Cardiac muscle cell (in vitro differentiated cells and primary cell): ENCODE measurements around the gene TUBB2A. TPM values are rescaled to one million over a fixed set of nuclear protein-coding genes. Genes with fewer than 3 reads are reported as not detected.
"Not testable (repeated sequence)": the region's sequence is repeated elsewhere in the genome, so short reads cannot be mapped to it uniquely, and the experiment has no call there.

Source experiments
- DNase-seq, 2 donors: peaks; one replicate each; pipeline versions ENCODE4 v3.0.0 to v3.0.0-alpha.2; 2010 to 2017; ENCODE audit warnings: low read depth in 1 of 2, low spot score in 1 of 2
- H3K27ac ChIP-seq: fragments of 200-600 bp; sonication (generic); 2 replicates; pipeline ENCODE4 v1.5.1; 2016
- H3K27me3 ChIP-seq: fragments of 200-600 bp; sonication (generic); 2 replicates; pipeline ENCODE4 v1.6.0; 2016; ENCODE audit warnings: control low read depth
- H3K36me3 ChIP-seq: fragments of 200-600 bp; sonication (generic); 2 replicates; pipeline ENCODE4 v1.5.1; 2016; ENCODE audit warnings: control low read depth
- H3K4me1 ChIP-seq: fragments of 200-600 bp; sonication (generic); 2 replicates; pipeline ENCODE4 v1.8.1; 2017; ENCODE audit warnings: low read depth, mild to moderate bottlenecking, mixed run types
- H3K4me3 ChIP-seq: fragments of 200-600 bp; sonication (generic); 2 replicates; pipeline ENCODE4 v1.5.1; 2016; ENCODE audit warnings: mild to moderate bottlenecking
- H3K9me3 ChIP-seq: fragments of 200-600 bp; sonication (generic); 2 replicates; pipeline ENCODE4 v1.5.1; 2017; ENCODE audit warnings: low read depth, mild to moderate bottlenecking, control low read depth
- polyA plus RNA-seq: library from polyadenylated mRNA; unstranded; fragments of >200 nt; fragmentation: Nextera tagmentation; extraction: Ambion mirVana; gene quantifications from 2 replicates; pipeline ENCODE4 v1.2.1, GENCODE V29; 2016
- total RNA-seq: library from RNA; depleted of rRNA; stranded (reverse); fragments of >200 nt; gene quantifications from 2 replicates; pipeline ENCODE4 v1.2.3, GENCODE V29; 2016
- TF ChIP-seq, protein P1 (sequence below): IDR thresholded peaks from 2 replicates; pipeline ENCODE4 v1.5.1; 2012; ENCODE audit warnings: low read depth, mild to moderate bottlenecking, low read length

TUBB2A gene
- total and polyA plus RNA-seq, 2 experiments from 2014 or later = 46.3 to 110 TPM

DNA sequence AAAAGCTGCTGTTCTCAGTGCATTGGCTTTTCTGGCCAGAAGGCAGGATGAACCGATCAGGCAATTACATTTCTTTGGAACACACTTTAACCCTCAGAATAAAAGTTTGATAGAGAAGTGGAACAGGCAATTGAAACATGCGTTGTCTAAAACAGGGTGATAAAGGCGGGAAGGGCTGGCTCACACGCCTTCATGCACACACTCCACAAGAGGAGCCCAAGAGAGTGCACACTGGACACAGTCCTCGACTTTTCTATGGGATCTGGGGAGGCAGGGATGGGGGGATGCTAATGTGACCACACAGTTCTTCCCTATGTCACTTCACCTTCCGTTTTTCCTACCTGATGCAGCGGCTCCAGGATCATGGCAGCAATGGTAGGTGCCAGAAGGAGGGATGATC lies 30.9 kb upstream of the TUBB2A start:
- DNase-seq = no peak
- no peaks in the 10 kb centered on the region for H3K27me3 ChIP-seq
- H3K27ac ChIP-seq = no peak overlapping the region
- H3K4me3 ChIP-seq = no peak overlapping the region
- no peaks in the 10 kb centered on the region for H3K9me3 ChIP-seq
- H3K4me1 ChIP-seq = no peaks in the 10 kb centered on the region
- no peaks in the 10 kb centered on the region for H3K36me3 ChIP-seq
- TF ChIP-seq, protein P1, sequence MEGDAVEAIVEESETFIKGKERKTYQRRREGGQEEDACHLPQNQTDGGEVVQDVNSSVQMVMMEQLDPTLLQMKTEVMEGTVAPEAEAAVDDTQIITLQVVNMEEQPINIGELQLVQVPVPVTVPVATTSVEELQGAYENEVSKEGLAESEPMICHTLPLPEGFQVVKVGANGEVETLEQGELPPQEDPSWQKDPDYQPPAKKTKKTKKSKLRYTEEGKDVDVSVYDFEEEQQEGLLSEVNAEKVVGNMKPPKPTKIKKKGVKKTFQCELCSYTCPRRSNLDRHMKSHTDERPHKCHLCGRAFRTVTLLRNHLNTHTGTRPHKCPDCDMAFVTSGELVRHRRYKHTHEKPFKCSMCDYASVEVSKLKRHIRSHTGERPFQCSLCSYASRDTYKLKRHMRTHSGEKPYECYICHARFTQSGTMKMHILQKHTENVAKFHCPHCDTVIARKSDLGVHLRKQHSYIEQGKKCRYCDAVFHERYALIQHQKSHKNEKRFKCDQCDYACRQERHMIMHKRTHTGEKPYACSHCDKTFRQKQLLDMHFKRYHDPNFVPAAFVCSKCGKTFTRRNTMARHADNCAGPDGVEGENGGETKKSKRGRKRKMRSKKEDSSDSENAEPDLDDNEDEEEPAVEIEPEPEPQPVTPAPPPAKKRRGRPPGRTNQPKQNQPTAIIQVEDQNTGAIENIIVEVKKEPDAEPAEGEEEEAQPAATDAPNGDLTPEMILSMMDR = no peak

DNA sequence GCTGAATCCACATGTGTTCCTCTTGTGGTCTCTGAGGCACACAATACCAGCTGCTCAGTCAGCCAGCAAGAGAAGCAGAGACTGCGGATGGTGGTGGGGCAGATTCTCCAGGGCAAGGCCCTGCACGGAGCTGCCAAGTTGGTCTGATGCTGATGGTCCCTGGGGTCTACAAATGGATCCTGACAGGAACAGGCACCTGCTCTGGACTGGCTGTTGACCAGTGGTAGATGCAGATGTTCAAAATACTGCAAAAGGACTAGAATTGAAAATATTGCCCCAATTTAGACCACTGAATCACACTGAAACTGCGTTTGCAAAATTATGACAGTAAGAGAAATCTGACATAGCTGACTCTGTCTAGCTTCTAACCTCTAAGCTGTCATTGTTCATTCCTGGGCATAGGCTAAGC lies 29.6 kb upstream of the TUBB2A start:
- TF ChIP-seq, protein P1 = no peak
- no peak overlapping the region for H3K4me3 ChIP-seq
- H3K36me3 ChIP-seq = no peaks in the 10 kb centered on the region
- no peaks in the 10 kb centered on the region for H3K9me3 ChIP-seq
- H3K27ac ChIP-seq = no peak overlapping the region
- no peaks in the 10 kb centered on the region for H3K4me1 ChIP-seq
- H3K27me3 ChIP-seq = no peaks in the 10 kb centered on the region
- no peak for DNase-seq

DNA sequence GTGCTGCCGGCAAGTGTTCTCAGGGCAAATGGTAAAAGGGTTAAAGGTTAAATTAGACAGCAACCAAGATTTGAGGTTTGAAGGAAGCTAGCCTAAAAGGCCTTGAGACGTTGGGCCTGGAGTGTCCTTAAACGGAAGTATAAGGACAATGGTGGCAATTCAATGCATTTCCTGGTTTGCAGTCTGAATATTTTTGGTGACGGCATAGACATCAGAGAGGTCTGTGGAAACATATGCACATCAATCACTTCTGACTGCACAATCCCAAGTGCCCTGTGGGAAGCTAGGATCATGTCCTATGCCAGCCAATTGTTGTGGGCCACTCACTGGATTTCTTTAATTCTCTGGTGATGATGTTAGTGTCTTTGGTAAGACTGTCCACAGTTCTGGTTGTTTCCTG lies 25.7 kb upstream of the TUBB2A start:
- TF ChIP-seq, protein P1 = no peak
- no peaks in the 10 kb centered on the region for H3K4me1 ChIP-seq
- H3K27ac ChIP-seq = no peak overlapping the region
- H3K9me3 ChIP-seq = no peaks in the 10 kb centered on the region
- no peak for DNase-seq
- H3K36me3 ChIP-seq = no peaks in the 10 kb centered on the region
- no peaks in the 10 kb centered on the region for H3K27me3 ChIP-seq
- H3K4me3 ChIP-seq = no peak overlapping the region

DNA sequence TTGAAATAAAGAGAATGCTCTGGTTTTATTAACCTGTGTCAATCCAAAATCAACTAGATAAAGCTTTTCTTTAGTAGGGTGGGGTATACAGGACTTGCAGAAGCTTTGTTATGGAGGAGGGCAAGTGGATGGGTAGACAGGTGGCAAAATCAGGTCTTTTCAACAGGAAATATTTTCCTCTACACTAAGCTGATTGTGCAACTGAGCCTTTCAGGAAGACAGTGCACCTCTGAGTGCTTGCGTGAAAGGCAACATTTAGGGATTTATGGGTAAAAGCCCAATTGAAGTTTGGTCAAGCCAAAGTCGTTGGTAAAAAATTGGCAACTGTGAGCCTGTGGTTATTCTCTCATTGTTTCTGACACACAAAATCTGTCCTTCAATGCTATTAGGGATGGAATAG lies 23.8 kb upstream of the TUBB2A start:
- Histone ChIP-seq H3K36me3 (no peaks in the 10 kb centered on the region), H3K4me1 (no peaks in the 10 kb centered on the region), H3K4me3 (no peak overlapping the region), H3K9me3 (no peaks in the 10 kb centered on the region), H3K27ac (no peak overlapping the region), H3K27me3 (no peaks in the 10 kb centered on the region)
- DNase-seq = no peak
- TF ChIP-seq, protein P1 = no peak

DNA sequence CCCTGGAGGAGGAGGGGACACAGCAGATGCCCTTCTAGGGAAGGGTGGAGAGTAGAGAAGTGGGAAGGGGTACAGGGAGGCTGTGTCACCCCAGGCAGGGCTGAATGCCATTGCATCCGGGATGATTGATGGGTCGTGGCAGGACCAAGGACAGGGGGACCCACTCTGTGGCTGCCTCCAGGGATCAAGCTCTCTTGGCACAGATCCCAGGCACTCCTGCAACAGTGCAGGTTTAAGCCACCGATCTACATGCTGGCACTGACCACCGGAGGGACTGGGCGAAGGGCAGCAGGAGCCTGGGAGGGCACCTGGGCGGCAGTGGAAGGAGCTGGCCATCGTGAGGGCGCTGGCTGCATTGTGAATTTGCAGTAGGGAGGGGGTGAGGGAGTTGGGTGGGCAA lies 22.6 kb upstream of the TUBB2A start:
- H3K9me3 ChIP-seq, H3K4me1 ChIP-seq, H3K4me3 ChIP-seq: not testable (repeated sequence)

DNA sequence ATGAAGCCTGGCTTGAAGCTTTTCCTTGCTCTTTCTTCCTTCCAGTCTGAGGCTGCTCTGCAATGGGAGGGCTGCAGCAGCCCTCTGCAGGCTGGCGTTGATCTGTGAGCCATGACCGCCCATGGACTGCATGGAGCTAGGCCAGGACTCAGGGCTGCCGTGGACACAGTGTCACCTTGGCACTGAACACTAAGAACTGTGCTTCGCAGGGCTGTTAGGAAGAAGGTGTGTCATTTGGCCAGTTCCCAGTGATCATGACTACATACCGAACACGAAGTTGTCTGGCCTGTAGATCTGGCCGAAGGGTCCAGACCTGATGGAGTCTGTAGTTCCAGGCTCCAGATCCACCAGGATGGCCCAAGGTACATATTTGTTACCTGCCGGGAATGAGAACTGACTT lies 21.3 kb upstream of the TUBB2A start:
- H3K4me1 ChIP-seq, H3K27ac ChIP-seq, DNase-seq, H3K4me3 ChIP-seq, H3K9me3 ChIP-seq, H3K36me3 ChIP-seq, H3K27me3 ChIP-seq: not testable (repeated sequence)

More for the DNA sequence above, 22.6 kb upstream of the TUBB2A start:
- H3K27ac ChIP-seq, DNase-seq, H3K27me3 ChIP-seq, H3K36me3 ChIP-seq: not testable (repeated sequence)
